Fibroblast of lung (primary cell): ENCODE measurements around the gene PORCN. TPM values are rescaled to one million over a fixed set of nuclear protein-coding genes. Genes with fewer than 3 reads are reported as not detected.

Experiments used
- DNase-seq, 2 donors: peaks; one replicate each; pipeline versions ENCODE4 v3.0.0 to v3.0.0-alpha.2; 2010; ENCODE audit warnings: low read depth in 2 of 2
- H2AFZ ChIP-seq: 2 replicates; pipeline ENCODE4 v1.5.1; 2012; ENCODE audit warnings: low read length, control low read depth, inconsistent platforms
- H3K27ac ChIP-seq: 2 replicates; pipeline ENCODE4 v1.5.1; 2011; ENCODE audit warnings: low read length, control low read depth; ENCODE audit not compliant: insufficient read depth
- H3K27me3 ChIP-seq: 2 replicates; pipeline ENCODE4 v1.5.1; 2011; ENCODE audit warnings: mild to moderate bottlenecking, low read length; ENCODE audit not compliant: control insufficient read depth, insufficient read depth
- H3K36me3 ChIP-seq: 2 replicates; pipeline ENCODE4 v1.5.1; 2011; ENCODE audit warnings: low read length; ENCODE audit not compliant: control insufficient read depth, insufficient read depth
- H3K4me1 ChIP-seq: 2 replicates; pipeline ENCODE4 v1.5.1; 2011; ENCODE audit warnings: low read length; ENCODE audit not compliant: control insufficient read depth, insufficient read depth; ENCODE audit errors: extremely low read depth
- H3K4me2 ChIP-seq: 2 replicates; pipeline ENCODE4 v1.5.1; 2011; ENCODE audit warnings: low read length, control low read depth; ENCODE audit not compliant: insufficient read depth; ENCODE audit errors: extremely low read depth
- H3K4me3 ChIP-seq, 4 experiments: fragments of 200-600 bp in 1 of 4; sonication (generic) in 1 of 4; replicated peaks in 1 of 4; 2 replicates each; pipeline ENCODE4 v1.5.1; 2011 to 2016; ENCODE audit warnings: low read length in 4 of 4, low read depth in 3 of 4, mild to moderate bottlenecking in 3 of 4, control low read depth in 2 of 4, inconsistent platforms in 1 of 4, mixed read lengths in 1 of 4; ENCODE audit not compliant: insufficient read depth in 1 of 4; ENCODE audit errors: control extremely low read depth in 1 of 4
- H3K79me2 ChIP-seq: 2 replicates; pipeline ENCODE4 v1.5.1; 2012; ENCODE audit warnings: mild to moderate bottlenecking, low read length, inconsistent platforms; ENCODE audit not compliant: control insufficient read depth, insufficient read depth
- H3K9ac ChIP-seq: 2 replicates; pipeline ENCODE4 v1.5.1; 2011; ENCODE audit warnings: mild to moderate bottlenecking, low read length, control low read depth; ENCODE audit not compliant: insufficient read depth
- H3K9me3 ChIP-seq: 2 replicates; pipeline ENCODE4 v1.5.1; 2012; ENCODE audit warnings: low read depth, low read length; ENCODE audit not compliant: control insufficient read depth, insufficient read depth
- H4K20me1 ChIP-seq: 2 replicates; pipeline ENCODE4 v1.5.1; 2011; ENCODE audit warnings: low read length; ENCODE audit not compliant: control insufficient read depth, insufficient read depth; ENCODE audit errors: extremely low read depth
- CTCF ChIP-seq, 2 donors: IDR thresholded peaks in 1 of 2; conservative IDR thresholded peaks in 1 of 2; 1 replicate in 1 of 2; 2 replicates in 1 of 2; pipeline ENCODE4 v1.5.1; 2011 to 2012; ENCODE audit warnings: low read length in 2 of 2, control low read depth in 1 of 2, inconsistent platforms in 1 of 2, low read depth in 1 of 2, mild to moderate bottlenecking in 1 of 2
- EZH2 ChIP-seq: IDR thresholded peaks from 2 replicates; pipeline ENCODE4 v1.5.1; 2012; ENCODE audit warnings: low read length, control low read depth, mild to moderate bottlenecking; ENCODE audit errors: missing control alignments
- polyA plus RNA-seq, 2 donors: library from polyadenylated mRNA; depleted of rRNA in 1 of 2; stranded (reverse) in 1 of 2; unstranded in 1 of 2; fragments of >200 nt; gene quantifications; 2 replicates each; pipeline ENCODE4 v1.2.1, GENCODE V29; 2011 to 2012; ENCODE audit warnings: missing spikeins in 1 of 2
- total RNA-seq: library from RNA; depleted of rRNA; stranded (reverse); fragments of >200 nt; gene quantifications from 2 replicates; pipeline ENCODE4 v1.2.1, GENCODE V29; 2014

PORCN gene
- total and polyA plus RNA-seq, 2 donors (not counting 1 experiment from before 2014, with no cell fraction given), result 5.4 to 11.4 TPM

- no peak overlapping the region for H3K4me3 ChIP-seq
- H3K27me3 ChIP-seq, result no peaks in the 10 kb centered on the region
- peak in 1 of 2 donors; percentile 43 for DNase-seq
- no peaks in the 10 kb centered on the region for H3K36me3 ChIP-seq
- H2AFZ ChIP-seq, result no peak overlapping the region
- H3K4me2 ChIP-seq, result no peak overlapping the region
- no peak for TF ChIP-seq EZH2
- TF ChIP-seq CTCF (conservative IDR thresholded peaks at IDR 0.05 in 1 of 2, IDR thresholded peaks at IDR 0.05 in 1 of 2; ENCODE audit: low read depth in 1 of 2, low read length in 2 of 2), result no peak
- no peak overlapping the region for H3K9ac ChIP-seq
- peaks cover 2% of the 10 kb centered on the region for H3K4me1 ChIP-seq
- no peaks in the 10 kb centered on the region for H3K79me2 ChIP-seq
- H4K20me1 ChIP-seq, result no peaks in the 10 kb centered on the region
- H3K27ac ChIP-seq, result no peak overlapping the region
- H3K9me3 ChIP-seq, result no peaks in the 10 kb centered on the region
Measured at GRCh38 chrX:48490661-48491060, 18.1 kb upstream of the PORCN start.

- Histone ChIP-seq H3K4me3 (no peak overlapping the region), H3K4me1 (peaks cover 2% of the 10 kb centered on the region), H3K36me3 (no peaks in the 10 kb centered on the region), H3K27me3 (no peaks in the 10 kb centered on the region), H3K79me2 (no peaks in the 10 kb centered on the region), H3K4me2 (no peak overlapping the region), H2AFZ (no peak overlapping the region), H3K27ac (peak overlapping the region; percentile 25), H3K9ac (no peak overlapping the region), H4K20me1 (no peaks in the 10 kb centered on the region), H3K9me3 (no peaks in the 10 kb centered on the region)
- DNase-seq, result no peak
- no peak for TF ChIP-seq EZH2
- TF ChIP-seq CTCF (conservative IDR thresholded peaks at IDR 0.05 in 1 of 2, IDR thresholded peaks at IDR 0.05 in 1 of 2; ENCODE audit: low read depth in 1 of 2, low read length in 2 of 2), result no peak
Measured at GRCh38 chrX:48491809-48492208, 17.0 kb upstream of the PORCN start.

GRCh38 chrX:48492293-48492910 lies 16.4 kb upstream of the PORCN start:
- Histone ChIP-seq H3K4me1 (peaks cover 2% of the 10 kb centered on the region), H3K9ac (no peak overlapping the region), H3K36me3 (no peaks in the 10 kb centered on the region), H3K79me2 (no peaks in the 10 kb centered on the region), H3K4me2 (peak overlapping the region; percentile 0), H3K27me3 (no peaks in the 10 kb centered on the region), H2AFZ (no peak overlapping the region), H3K9me3 (no peaks in the 10 kb centered on the region), H4K20me1 (no peaks in the 10 kb centered on the region), H3K4me3 (no peak overlapping the region), H3K27ac (peak overlapping the region; percentile 25)
- TF ChIP-seq CTCF (conservative IDR thresholded peaks at IDR 0.05 in 1 of 2, IDR thresholded peaks at IDR 0.05 in 1 of 2; ENCODE audit: low read depth in 1 of 2, low read length in 2 of 2), result no peak
- TF ChIP-seq EZH2, result no peak
- no peak for DNase-seq
